Hepatocyte (in vitro differentiated cells): ENCODE results near the gene IGLL5.

Source experiments
- CTCF ChIP-seq: fragments of 200-600 bp; sonication (generic); IDR thresholded peaks from 2 replicates; pipeline ENCODE4 v1.5.1; 2016; ENCODE audit warnings: antibody characterized with exemption, mild to moderate bottlenecking; ENCODE audit not compliant: poor library complexity
- EZH2 ChIP-seq: fragments of 200-600 bp; sonication (generic); IDR thresholded peaks from 2 replicates; pipeline ENCODE4 v1.6.1; 2016; ENCODE audit warnings: antibody characterized with exemption, mild to moderate bottlenecking, borderline replicate concordance
- EZH2phosphoT487 ChIP-seq: fragments of 200-600 bp; sonication (generic); IDR thresholded peaks from one replicate; pipeline ENCODE4 v1.6.1; 2018; ENCODE audit warnings: antibody characterized with exemption, mild to moderate bottlenecking, low read depth, moderate library complexity; ENCODE audit not compliant: unreplicated experiment, severe bottlenecking

- TF ChIP-seq EZH2 (no peak), CTCF (no peak), EZH2phosphoT487 (no peak)
These were observed 56.1 kb downstream of the IGLL5 start for GRCh38 chr22:22943521-22944267.
